Stimulated activated naive CD4-positive, alpha-beta T cell (primary cell): ENCODE results near the gene SGMS1.
"Not testable (repeated sequence)": the region's sequence is repeated elsewhere in the genome, so short reads cannot be mapped to it uniquely, and the experiment has no call there.

Experiments used
- DNase-seq, 6 experiments: peaks; one replicate each; lab custom pipeline; 2025; lab: John Stamatoyannopoulos, UW

Gene SGMS1

DNA sequence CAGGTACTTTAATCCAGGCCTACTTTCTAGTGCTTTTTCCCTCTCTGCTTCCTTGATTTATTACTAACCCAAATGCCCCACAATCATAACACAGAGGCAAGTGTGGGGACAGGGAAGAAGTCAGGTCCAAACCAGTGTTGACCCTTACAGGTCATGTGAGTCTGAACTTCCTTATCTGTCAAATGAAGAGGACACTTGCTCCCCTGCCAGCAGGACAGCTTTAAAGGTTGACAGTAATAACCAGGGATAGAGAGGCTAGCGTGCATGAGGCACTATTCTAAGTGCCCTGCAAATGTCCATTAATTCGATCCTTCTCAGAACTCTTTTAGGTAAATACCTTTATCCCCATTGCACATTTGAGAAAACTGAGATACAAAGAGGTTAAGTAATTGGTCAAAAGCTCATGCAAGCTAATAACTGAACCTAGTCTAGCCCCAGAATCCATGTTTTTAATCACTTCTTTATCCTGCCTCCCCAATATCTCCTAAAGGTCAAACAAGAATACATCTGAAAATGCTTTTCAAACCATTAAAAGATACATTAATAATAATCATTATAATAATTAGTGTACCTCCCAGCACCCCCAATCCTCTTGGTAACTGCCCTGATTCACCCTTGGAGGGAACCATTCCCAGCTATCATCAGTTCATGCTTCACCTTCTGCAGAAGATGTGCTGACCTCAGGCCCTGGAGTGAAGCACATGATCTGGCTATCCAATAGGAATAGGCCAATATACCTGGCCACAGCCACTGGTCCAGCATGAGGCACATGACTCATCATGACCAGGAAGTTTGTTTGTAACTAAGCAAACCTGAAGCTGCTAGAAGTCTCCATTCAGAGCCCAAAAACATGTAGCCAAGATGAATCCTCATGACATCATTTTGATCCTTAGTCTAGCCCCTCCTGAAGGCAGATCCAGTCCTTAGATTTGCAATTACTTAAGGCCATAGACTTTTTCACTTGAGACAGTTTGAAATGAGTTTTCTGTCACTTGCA is 40.7 kb downstream of the SGMS1 start:
- no peak for DNase-seq

DNA sequence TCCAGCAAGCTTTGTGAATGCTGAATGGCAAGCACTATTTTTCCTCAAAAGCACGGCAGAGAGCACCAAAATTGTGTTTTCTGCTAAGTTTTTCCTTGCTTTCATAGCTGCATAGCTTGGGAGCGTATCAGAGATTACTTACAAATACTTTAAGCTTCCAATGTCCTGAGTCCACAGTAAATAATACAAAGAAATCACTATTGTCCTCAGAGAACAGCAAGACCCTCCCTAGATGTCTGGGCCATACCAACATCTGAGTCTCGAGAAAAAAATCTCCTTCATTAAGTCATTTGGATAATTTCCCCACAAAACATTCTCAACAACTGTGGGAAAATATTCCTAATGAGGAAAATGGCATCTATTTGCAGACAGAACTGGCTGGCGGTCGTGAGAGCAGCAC is 41.7 kb downstream of the SGMS1 start:
- no peak for DNase-seq

DNA sequence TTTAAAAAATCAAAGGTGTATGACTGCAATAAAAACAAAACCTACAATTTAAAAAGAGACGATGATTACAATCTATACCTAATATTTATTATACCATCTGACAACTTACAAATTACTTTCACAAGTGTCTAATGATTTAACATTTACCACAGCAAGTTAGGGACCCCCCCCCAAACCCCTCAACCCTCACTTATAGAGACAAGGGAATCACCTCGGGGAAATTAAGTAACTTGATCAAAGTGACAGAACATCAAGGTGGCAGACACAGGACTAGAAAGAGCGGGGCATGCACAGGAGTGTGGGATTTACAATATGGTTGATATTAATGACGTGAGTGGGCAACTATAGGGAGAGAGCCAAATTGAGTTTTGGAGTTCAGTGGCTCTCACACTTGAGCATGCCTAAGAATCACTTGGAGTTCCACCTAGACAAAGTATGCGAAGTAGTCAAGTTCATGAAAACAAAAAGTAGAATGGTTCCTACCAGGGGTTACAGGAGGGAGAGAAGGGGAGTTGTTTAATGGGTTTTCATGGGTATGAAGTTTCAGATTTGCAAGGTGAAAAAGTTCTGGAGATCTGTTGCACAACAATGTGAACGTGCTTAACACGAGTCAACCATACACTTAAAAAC is 43.4 kb downstream of the SGMS1 start:
- no peak for DNase-seq

GRCh38 chr10:50579491-50580261 is 44.1 kb downstream of the SGMS1 start:
- no peak for DNase-seq

- DNase-seq: no peak
Observed at GRCh38 chr10:50578949-50579348, 44.8 kb downstream of the SGMS1 start.

GRCh38 chr10:50577681-50578350 is 45.9 kb downstream of the SGMS1 start:
- DNase-seq: no peak

DNA sequence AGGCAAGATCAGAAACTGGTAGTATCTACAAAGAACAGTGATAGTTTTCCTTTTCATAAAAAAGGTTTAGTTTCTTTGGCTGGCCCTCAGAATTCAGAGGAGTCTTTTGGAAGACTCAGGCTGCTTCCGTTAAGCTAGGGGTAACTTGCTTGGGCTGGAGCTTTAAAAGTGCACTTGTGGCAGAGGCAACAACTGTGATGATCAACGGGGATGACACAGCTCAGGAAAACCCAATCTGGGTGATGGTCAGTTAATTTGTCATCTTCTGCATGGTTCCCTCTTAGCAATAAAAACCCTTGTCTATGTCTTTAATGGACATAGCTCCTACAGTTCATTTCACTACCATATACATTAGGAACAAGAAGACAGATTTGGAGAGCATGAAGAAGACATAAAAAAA is 46.7 kb downstream of the SGMS1 start:
- DNase-seq: no peak

DNA sequence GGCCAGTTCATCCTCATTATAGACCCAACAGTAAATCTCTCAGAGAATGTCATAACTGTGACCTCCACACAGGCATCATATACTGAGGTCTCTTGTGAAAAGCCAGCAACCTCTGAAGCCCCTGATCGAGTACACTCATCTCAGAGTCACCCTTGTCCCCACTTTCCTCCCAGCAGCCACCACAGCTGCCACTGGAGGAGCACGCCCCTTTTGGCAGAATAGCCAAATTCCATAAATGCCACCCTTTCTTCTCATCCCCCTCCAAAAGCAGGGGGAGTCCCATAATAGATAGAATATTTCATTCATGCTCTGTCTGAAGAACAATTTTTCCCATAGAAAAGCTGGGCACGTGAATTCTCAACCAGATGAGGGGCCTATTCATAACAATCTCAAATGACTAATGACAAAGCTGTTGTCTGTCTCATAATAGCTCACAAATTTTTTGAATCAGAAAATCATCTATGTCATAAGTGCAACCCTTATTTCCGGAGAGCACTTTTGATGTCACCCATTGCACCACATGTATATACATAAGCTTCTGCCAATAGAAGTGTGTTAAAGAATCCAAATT is 47.4 kb downstream of the SGMS1 start:
- no peak for DNase-seq

- no peak for DNase-seq
Observed at GRCh38 chr10:50575477-50576244, 48.1 kb downstream of the SGMS1 start.

DNA sequence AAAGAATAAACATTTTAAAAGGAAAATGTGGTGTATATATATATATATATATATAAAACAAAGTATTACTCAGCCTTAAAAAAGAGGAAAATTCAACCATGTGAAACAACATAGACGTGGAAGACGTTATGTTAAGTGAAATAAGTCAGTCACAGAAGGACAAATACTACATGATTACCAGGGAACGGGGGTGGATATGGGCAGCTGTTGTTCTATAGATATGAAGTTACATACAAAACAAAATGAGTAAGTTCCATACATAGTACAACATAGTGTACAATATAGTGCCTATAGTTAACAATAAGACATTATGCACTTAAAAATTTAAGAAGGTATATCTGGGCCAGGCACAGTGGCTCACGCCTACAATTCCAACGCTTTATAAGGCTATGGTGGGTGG is 48.8 kb downstream of the SGMS1 start:
- no peak for DNase-seq

DNA sequence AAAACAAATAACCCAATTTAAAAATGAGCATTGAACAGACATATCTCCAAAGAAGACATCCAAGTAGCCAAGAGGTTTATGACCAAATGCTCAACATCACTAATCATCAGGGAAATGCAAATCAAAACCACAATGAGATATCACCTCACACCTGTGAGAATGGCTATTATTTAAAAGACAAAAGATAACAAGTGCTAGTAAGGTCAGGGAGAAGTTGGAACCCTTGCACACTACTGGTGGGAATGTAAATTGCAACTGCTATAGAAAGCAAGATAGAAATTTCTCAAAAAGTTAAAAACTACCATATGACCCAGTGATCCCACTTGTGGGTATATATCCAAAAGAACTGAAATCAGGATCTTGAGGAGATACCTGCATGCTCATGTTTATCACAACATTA is 49.5 kb downstream of the SGMS1 start:
- DNase-seq: no peak

DNA sequence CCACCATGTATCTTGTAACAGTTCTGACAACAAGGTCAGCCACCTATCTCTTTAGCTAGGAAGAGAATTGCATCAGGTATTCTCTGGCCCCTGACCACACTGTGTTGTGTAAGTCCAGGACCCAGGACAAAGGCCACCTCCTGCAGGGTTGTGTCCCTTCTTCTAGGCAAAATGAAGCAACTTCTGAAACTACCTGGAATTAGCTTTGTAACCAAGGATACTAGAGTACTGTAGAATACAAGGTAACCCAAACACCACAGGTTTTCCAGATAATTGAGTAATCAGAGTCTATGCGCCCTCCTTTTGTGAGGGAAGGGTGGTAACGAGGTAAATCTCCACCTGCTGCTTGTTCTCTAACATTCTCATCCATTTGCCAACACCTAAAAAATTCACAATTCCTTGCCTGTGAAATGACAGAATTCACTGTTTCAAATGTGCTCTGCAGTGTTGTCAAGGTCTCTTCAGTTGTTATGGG is 51.7 kb downstream of the SGMS1 start:
- DNase-seq: no peak

- not testable (repeated sequence) for DNase-seq
Observed at GRCh38 chr10:50568750-50569149, 55.0 kb downstream of the SGMS1 start.

DNA sequence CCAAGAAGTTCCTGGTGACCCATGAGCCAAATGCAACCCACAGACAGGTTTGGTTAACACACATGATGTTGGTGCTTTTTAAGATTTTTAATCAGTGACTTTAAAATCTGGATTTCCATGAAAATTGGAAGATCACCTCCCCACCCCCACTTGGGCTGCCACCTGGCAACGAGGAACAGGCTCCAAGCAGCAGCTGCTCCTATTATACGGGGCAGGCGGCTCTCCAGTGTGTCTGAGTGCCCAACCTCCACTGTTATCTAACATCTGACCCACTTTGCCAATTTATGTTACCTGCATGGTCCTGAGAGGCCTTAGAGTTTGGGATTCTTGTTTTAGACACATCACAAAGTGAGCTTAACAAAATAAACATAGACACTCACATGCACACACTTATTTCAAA is 56.4 kb downstream of the SGMS1 start:
- no peak for DNase-seq

DNA sequence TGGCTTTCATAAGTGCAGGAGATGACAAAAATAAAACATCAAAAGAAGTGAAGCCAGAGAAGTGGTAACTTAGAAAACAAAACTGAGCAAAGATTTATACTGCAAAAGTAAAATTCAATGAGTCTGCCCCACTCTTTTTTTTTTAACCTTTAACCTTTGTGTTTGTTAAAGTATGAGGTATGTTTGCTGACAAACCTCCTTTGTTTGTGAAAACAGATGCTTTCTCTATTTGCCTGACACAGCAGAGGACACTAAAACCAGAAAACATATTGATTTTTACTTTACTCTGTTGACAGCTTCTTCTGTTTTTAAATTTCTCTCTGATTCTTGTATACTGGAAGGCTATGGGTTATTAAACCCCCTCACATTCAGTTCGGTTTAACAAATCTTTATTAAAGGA is 57.6 kb downstream of the SGMS1 start:
- no peak for DNase-seq

GRCh38 chr10:50565301-50566083 is 58.3 kb downstream of the SGMS1 start:
- DNase-seq: no peak

DNA sequence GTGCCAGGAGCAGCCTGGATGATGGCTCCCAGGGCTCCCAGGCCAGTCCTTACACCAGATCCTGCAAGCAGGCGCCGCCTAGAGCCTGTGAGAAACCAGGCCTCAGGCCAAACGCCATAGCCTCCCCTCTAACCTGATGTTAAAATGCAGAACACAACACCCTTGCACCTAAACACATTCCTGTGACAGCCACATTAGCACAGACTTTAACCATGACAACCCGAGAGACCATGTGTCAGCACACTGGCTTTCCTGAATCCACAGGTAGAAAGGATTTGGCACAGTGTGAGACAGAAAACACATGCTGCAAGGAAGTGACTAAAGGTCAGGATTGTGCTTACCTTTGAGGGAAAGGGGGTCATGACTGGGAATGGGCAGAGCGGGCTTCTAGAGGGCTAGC is 59.9 kb downstream of the SGMS1 start:
- no peak for DNase-seq

- DNase-seq: peak in 2 of 6 experiments; percentile 12 to 15
Observed at GRCh38 chr10:50561816-50562215, 61.9 kb downstream of the SGMS1 start.

GRCh38 chr10:50561266-50561665 is 62.5 kb downstream of the SGMS1 start:
- no peak for DNase-seq

- no peak for DNase-seq
Observed at GRCh38 chr10:50560370-50560769, 63.4 kb downstream of the SGMS1 start.
